ENCODE measurements around the gene GNAO1.

GNAO1 gene

DNA sequence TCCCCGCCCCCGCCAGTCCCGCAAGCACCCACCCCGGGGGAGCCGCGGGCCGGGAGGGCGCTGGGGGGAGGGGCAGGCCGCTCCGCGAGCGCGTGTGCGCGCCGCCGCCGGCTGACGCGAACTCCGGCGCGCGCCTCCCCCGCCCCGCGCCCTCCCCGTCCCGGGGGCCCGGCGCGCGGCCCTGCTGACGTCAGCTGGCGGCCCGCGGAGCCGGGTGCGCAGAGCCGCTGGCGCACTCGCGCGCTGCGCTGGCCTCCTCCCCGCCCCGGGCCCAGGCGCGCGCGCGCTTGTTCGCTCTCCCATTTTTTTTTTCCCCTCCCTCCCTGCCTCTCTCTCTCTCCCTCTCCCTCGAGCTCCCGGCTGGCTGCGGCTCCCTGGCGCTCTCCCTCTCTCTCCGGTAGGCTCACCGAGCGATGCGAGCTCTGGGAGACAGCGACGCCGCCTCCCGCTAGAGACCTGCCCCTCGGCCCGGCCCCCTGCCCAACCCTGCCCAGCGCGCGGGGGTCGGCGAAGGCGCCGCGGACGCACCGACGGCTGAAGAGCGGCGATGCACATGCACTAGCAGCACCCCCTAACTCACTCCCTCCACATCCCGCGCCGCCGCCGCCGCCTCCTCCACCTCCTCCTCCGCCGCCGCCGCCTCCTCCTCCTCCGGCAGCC lies at the start of gene GNAO1:
Gene GNAO1 (plus strand): TSS at position 334 of the 660 bp plus-strand sequence. CDS start 747 bp downstream, outside the sequence.
- no peak for DNase-seq (ENCODE audit: low spot score)

- no peak for DNase-seq (ENCODE audit: low spot score)
Observed at GRCh38 chr16:56143666-56144065, 47.6 kb upstream of the GNAO1 start.

DNA sequence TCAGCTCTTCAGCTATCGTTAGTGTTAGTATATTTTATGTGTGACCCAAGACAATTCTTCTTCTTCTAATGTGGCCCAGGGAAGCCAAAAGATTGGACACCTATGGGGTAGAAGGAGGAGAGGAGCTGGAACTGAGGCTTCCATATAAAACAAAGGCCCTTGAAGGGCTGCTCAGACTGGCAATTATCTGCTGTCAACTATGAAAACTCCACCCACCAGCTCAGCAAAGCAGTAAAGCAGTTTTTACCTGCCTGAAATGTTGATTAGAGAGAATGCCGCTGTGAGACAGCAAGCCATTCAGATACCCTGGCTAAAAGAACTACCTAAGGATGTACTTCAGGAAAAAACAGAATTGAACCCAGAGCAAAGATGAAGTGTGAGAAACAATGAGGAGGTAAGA lies 45.9 kb upstream of the GNAO1 start:
- DNase-seq (ENCODE audit: low spot score): no peak

- DNase-seq (ENCODE audit: low spot score): no peak
Observed at GRCh38 chr16:56151621-56152020, 39.7 kb upstream of the GNAO1 start.

DNA sequence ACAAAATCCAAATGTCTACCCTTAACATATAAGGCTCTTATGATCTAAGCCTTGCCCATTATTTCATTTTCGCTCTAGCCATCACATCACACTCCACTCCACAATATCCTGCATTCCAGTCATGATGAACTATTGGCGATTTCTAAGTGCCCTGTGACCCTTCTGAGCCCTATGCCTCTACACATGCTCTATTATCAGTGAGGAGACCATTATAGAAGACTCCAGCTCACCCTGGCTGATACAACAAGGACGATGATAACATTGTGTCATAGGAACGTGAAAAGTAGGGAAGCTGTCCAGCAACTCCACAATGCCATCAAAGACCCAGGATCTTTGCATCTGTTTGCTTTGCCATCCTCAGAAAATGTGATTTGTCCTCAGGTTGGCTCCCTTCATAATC lies 29.6 kb upstream of the GNAO1 start:
- DNase-seq (ENCODE audit: low spot score): no peak

- no peak for DNase-seq (ENCODE audit: low spot score)
Observed at GRCh38 chr16:56163089-56163488, 28.2 kb upstream of the GNAO1 start.

DNA sequence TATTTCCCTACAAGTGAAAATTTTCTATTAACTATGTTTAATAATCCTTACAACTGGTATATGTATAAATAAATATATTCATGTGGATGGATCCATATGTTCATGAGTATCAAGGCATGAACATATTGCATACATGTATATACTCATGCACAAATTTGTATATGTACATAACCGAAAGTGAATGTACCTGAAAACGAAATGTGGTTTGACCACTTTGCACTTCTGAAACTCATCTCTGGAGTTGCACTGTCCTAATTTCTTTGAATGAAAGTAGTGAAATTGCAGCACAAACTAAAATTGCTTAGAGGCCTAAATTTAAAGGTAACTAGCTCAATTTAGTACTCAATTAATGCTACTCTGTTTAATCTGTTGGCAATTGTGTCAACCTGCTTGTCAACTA lies 27.4 kb upstream of the GNAO1 start:
- DNase-seq (ENCODE audit: low spot score): no peak

GRCh38 chr16:56164636-56165035 lies 26.7 kb upstream of the GNAO1 start:
- no peak for DNase-seq (ENCODE audit: low spot score)

DNA sequence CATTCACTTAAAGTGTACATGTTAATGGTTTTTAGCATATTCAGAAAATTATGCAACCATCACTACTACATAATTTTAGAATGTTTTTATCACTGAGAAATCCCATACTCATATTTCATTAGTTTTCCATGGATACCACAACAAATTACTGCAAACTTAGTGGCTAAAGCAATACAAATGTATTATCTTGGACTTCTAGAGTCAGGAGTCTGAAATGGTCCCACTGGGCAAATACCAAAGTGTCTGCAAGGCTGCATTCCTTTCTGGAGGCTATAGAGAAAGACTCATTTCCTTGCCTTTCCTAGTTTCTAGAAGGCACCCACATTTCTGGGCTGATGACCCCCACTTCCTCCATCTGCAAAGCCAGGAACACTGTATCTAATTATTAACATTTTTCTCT lies 16.9 kb upstream of the GNAO1 start:
- DNase-seq (ENCODE audit: low spot score): no peak

GRCh38 chr16:56181401-56181800 lies 9.9 kb upstream of the GNAO1 start:
- DNase-seq (ENCODE audit: low spot score): no peak

- DNase-seq (ENCODE audit: low spot score): no peak
Observed at GRCh38 chr16:56183266-56183665, 8.0 kb upstream of the GNAO1 start.

- no peak for DNase-seq (ENCODE audit: low spot score)
Observed at GRCh38 chr16:56190048-56190676, 1.1 kb upstream of the GNAO1 start.

DNA sequence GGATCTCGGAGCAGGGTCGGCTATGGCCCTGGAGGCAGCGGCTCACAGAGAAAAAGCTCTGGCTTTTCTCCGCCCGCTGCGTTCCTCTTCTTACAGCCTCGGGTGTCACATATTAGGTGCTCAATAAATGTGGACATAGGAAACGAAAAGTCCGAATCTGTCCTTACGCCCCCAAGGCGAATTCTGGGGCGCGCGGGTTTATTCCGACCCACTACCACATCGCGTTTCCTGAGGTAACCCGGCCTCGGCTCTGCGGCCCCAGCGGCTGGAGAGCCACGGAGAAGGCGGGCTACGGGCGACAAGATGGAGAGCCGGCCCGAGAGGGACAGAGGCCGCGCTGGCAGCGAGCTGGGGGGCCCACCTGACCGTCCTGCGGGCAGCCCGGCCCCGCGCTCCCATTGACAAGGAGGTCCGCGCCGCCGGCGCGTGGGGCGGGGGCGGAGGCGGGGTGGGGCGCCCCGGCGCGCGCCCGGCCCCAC lies 573 bp upstream of the GNAO1 start:
- no peak for DNase-seq (ENCODE audit: low spot score)

- no peak for DNase-seq (ENCODE audit: low spot score)
Observed at GRCh38 chr16:56191835-56192634, 746 bp downstream of the GNAO1 start.

DNA sequence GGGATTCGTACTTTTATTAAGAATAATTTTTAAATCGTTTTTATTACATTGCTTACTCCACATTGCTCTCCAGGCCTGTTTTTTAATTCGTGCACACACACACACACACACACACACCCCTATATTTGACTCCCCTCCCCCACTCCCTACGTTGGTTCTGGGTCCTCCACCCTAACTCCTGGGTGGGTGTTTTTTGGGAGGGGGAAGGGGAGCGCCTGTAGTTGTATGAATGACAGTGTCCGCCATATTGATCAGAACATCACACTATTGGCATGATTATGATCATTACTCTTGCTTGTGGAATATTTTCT lies 1.3 kb downstream of the GNAO1 start:
- no peak for DNase-seq (ENCODE audit: low spot score)

DNA sequence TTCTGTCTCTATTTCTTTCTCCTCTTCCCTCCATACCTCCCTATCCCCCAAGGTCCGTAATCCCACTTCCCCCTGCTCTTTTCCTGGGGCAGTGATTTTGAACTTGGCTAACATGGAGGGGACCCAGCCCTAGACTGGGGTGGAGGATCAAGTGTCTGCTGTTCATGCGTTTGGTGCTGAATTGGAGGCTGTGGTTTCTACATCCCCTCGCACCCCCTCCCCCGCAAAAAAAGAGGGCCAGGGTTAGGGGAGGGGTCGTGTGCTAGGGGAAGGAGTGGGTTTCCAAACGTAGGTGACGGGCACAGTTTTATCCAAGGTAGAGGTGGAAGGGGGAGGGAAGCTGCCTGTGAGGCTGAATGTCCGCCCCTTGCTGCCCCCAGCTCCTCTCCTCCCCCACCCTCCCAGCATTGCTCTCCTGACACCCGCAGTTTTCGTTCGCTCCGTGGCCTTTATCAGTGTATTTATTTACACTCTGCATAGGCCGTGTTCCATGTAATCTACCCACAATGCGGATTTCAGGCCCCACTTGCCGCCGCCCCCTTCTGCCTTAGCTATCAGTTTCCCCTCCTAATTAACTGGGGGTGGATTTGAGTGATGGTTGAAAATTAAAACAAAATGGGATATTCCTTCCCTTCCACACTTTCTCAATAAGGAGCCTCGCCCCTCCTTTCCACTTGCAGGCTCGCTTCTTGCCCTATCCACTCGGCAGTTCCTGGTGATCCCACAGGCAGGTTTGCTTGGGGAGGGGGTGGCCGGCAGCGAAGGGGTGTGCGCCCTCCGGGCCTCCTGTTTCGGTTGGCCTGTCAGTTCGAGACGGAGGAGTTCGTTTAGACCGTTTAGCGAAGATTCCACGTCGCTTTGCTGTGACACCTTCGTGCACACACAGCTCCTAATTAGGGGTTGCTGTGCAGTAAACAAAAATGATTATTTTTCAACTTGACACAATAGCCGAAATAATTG lies 2.0 kb downstream of the GNAO1 start:
- no peak for DNase-seq (ENCODE audit: low spot score)

DNA sequence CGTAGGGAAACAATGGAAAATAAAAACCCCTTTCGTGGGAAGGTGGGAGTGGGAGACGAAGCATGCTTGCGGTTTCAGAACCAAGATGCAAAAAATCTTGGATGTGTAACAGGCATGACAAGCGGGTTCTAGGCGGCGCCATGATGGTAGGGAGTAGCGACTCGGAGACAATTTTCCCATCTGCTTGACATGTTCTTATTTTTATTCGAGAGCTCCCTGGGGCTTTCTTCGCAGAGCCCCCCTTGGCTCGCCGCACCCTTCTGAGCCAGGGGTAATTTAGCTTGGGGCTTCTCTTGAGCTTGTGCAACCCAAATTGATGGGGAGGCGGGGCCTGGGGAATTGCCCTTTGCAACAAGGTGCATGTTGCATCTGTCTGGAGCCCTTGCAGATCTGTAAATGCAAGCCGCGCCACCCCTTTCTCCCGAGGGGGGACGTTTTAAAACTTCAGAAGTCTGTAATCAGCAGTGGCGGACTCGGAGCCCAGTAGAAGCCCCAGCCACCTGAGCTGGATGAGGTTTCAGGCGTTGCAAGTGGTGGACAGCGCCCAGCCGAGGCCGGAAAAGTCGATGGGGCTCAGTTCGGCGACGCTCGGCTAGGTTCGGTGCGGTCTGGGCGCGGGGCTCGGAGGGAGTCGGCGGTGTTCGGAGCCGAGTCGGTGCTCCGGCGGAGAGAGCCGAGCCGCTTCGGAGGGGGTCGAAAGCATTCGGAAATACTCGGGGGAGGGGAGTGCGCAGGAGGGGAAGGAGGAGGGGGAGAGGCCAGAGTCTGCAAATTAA lies 2.9 kb downstream of the GNAO1 start:
- no peak for DNase-seq (ENCODE audit: low spot score)

- DNase-seq (ENCODE audit: low spot score): no peak
Observed at GRCh38 chr16:56195151-56195550, 3.9 kb downstream of the GNAO1 start.

DNA sequence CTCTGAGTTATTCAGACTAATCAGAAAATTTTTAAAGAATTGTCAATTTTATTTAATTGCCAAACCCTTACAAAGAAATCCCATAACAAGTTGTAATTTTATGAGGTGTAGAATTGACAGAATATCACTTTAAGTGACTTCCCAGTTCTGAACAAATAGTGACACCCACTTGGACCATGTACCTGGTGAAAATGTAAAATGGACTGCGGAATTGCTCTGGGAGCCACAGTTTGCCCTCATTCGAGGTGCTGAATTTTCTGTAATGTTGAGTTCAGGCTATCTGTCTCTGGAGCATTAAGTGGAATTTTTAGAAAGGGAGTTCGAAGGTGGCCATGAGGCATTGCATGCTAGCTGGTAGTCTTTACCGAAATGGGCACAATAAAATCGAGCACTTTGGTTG lies 5.1 kb downstream of the GNAO1 start:
- DNase-seq (ENCODE audit: low spot score): no peak

GRCh38 chr16:56197192-56197992 lies 6.1 kb downstream of the GNAO1 start:
- no peak for DNase-seq (ENCODE audit: low spot score)

Data from hematopoietic multipotent progenitor cell treated with erythropoietin and hydrocortisone succinate and interleukin-3 and kit ligand, for 15 days (in vitro differentiated cells).